Progenitor cell of endocrine pancreas (in vitro differentiated cells): ENCODE measurements around the gene BBS9. TPM values are rescaled to one million over a fixed set of nuclear protein-coding genes. Genes with fewer than 3 reads are reported as not detected.

Source experiments
- DNase-seq: peaks from one replicate; pipeline ENCODE4 v3.0.0; 2021; ENCODE audit warnings: low spot score; ENCODE audit not compliant: unreplicated experiment
- H3K27ac Mint-ChIP-seq: 2 replicates; pipeline ENCODE4 v1.8.0; 2021; ENCODE audit warnings: mild to moderate bottlenecking, moderate library complexity, mixed read lengths
- H3K27me3 Mint-ChIP-seq: 2 replicates; pipeline ENCODE4 v1.8.0; 2021; ENCODE audit warnings: mixed read lengths
- H3K36me3 Mint-ChIP-seq: 2 replicates; pipeline ENCODE4 v1.8.0; 2022; ENCODE audit warnings: mixed read lengths; ENCODE audit not compliant: insufficient read depth
- H3K4me1 Mint-ChIP-seq: 2 replicates; pipeline ENCODE4 v1.8.0; 2021; ENCODE audit warnings: low read depth, mixed read lengths
- H3K4me3 Mint-ChIP-seq: 2 replicates; pipeline ENCODE4 v1.8.0; 2021; ENCODE audit warnings: low read depth, mild to moderate bottlenecking, moderate library complexity, mixed read lengths
- H3K9me3 Mint-ChIP-seq: 2 replicates; pipeline ENCODE4 v1.8.0; 2021; ENCODE audit warnings: low read depth, mixed read lengths
- total RNA-seq: library from RNA; stranded (reverse); gene quantifications from 2 replicates; pipeline ENCODE4 v1.2.1, GENCODE V29; 2021
- TF ChIP-seq, protein P1 (sequence below): fragments of 200-600 bp; sonication (generic); IDR thresholded peaks from one replicate; pipeline ENCODE4 v1.5.0; 2021; ENCODE audit warnings: antibody characterized with exemption, mild to moderate bottlenecking; ENCODE audit not compliant: unreplicated experiment

The BBS9 gene
- total RNA-seq, 1 donor from 2014 or later = 25.5 TPM

DNA sequence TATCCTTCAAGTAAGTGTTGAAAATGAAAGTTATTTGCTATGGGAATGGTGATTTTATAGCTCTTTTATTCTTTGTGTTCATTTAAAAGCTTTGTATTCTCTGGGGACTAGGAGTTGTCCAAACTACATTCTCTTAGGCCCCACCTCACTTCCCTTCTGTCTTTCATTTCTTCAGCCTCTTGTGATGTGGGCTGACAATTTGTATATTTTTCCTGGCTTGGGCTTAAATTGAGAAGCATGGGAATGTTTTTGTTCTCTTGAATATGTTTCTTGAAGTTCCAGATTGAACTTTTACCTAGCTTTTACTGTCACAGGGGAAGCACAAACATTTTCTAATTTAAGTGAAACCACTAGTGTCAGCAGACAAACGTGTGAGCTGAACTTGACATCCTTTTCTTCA, 27.9 kb downstream of the BBS9 start:
- TF ChIP-seq, protein P1, sequence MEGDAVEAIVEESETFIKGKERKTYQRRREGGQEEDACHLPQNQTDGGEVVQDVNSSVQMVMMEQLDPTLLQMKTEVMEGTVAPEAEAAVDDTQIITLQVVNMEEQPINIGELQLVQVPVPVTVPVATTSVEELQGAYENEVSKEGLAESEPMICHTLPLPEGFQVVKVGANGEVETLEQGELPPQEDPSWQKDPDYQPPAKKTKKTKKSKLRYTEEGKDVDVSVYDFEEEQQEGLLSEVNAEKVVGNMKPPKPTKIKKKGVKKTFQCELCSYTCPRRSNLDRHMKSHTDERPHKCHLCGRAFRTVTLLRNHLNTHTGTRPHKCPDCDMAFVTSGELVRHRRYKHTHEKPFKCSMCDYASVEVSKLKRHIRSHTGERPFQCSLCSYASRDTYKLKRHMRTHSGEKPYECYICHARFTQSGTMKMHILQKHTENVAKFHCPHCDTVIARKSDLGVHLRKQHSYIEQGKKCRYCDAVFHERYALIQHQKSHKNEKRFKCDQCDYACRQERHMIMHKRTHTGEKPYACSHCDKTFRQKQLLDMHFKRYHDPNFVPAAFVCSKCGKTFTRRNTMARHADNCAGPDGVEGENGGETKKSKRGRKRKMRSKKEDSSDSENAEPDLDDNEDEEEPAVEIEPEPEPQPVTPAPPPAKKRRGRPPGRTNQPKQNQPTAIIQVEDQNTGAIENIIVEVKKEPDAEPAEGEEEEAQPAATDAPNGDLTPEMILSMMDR = no peak
- Mint-ChIP-seq H3K27me3 (no peaks in the 10 kb centered on the region), H3K4me1 (no peaks in the 10 kb centered on the region), H3K36me3 (peaks cover 10% of the 10 kb centered on the region), H3K9me3 (no peaks in the 10 kb centered on the region), H3K4me3 (no peak overlapping the region), H3K27ac (no peak overlapping the region)
- DNase-seq = no peak

DNA sequence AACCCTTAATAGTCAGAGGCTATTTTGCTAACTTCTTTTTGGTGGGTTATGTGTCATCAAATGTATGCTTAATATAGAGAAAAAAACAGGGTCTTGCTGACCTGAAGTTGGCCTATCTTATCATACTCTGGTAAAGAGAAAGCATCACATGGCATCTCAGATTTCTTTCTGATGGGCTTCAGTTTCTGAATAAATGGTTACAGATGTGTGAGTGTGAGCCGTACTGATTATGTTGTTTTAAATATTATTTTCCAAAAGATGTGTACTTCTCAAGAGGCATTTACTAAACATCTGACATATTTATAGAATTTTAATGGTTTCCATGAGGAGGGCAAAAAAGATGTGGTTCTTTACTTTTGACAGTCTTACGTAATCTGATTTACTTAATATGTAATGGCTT, 28.4 kb downstream of the BBS9 start:
- H3K4me3 Mint-ChIP-seq = no peak overlapping the region
- DNase-seq = no peak

DNA sequence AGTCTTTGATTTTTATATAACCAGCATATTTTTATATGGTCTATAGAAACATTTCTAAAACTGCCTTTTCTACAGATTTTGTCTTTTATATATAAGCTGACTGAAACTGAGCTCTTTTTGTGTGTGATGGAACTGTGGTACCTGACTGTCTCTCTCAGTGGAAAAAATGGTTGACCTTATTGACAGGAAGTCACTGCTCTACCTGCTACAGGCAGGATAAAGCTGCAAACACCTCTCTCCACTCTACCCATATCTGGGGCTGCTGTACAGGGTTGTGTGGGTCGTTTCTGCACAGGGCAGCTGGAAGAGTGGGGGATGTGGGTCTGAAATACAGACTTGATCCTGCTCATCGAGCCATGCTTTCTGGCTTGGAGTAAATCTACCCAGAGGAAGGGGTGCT, 48.5 kb downstream of the BBS9 start:
- DNase-seq = no peak
- no peaks in the 10 kb centered on the region for H3K4me1 Mint-ChIP-seq
- no peak overlapping the region for H3K4me3 Mint-ChIP-seq
- H3K9me3 Mint-ChIP-seq = peaks cover 11% of the 10 kb centered on the region
- H3K27me3 Mint-ChIP-seq = no peaks in the 10 kb centered on the region
- peaks cover 17% of the 10 kb centered on the region for H3K36me3 Mint-ChIP-seq
- TF ChIP-seq, protein P1 = no peak
- no peak overlapping the region for H3K27ac Mint-ChIP-seq

More for the DNA sequence above, 28.4 kb downstream of the BBS9 start:
- no peaks in the 10 kb centered on the region for H3K4me1 Mint-ChIP-seq
- H3K36me3 Mint-ChIP-seq = peaks cover 11% of the 10 kb centered on the region
- H3K27me3 Mint-ChIP-seq = no peaks in the 10 kb centered on the region
- TF ChIP-seq, protein P1 = no peak
- no peak overlapping the region for H3K27ac Mint-ChIP-seq
- H3K9me3 Mint-ChIP-seq = no peaks in the 10 kb centered on the region

DNA sequence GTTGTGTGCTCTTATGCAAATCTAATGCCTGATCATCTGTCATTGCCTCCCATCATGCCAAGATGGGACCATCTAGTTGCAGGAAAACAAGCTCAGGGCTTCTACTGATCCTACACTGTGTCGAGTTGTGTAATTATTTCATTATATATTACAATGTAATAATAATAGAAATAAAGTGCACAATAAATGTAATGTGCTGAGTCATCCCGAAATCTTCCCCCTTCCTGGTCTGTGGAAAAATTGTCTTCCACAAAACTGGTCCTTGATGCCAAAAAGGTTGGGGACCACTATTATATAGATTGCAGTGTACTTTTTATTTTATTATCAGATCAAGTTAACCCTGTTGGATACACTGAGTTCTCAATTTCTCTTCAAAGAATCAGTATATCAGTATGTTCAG, 50.2 kb downstream of the BBS9 start:
- no peak overlapping the region for H3K27ac Mint-ChIP-seq
- H3K36me3 Mint-ChIP-seq = peaks cover 13% of the 10 kb centered on the region
- H3K4me1 Mint-ChIP-seq = no peaks in the 10 kb centered on the region
- H3K4me3 Mint-ChIP-seq = no peak overlapping the region
- H3K9me3 Mint-ChIP-seq = peaks cover 5% of the 10 kb centered on the region
- no peak for DNase-seq
- TF ChIP-seq, protein P1 = no peak
- no peaks in the 10 kb centered on the region for H3K27me3 Mint-ChIP-seq

DNA sequence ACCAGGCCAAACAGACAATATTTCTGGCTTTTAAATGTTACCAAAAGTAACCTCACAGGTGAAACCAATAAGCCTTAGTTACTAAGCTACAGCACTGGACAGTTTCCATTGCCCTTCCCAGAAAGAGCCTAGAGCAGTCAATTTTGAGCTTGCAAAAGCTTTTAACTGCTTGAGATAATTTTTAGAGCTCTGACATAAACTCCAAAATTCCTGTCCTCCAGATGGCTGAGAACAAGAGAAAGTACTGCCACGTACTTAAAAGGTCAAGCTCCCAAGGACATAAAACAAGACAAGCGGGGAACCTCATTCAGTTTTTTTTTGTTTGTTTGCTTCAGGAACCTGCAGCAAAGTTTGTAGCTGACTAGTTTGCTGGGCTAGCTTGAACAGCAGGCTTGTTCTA, 54.1 kb downstream of the BBS9 start:
- peaks cover 13% of the 10 kb centered on the region for H3K36me3 Mint-ChIP-seq
- DNase-seq = no peak
- H3K27me3 Mint-ChIP-seq = no peaks in the 10 kb centered on the region
- no peak overlapping the region for H3K27ac Mint-ChIP-seq
- TF ChIP-seq, protein P1 = no peak
- H3K9me3 Mint-ChIP-seq = peaks cover 5% of the 10 kb centered on the region
- H3K4me3 Mint-ChIP-seq = no peak overlapping the region
- H3K4me1 Mint-ChIP-seq = no peaks in the 10 kb centered on the region
